Neural cell (in vitro differentiated cells): ENCODE measurements around the gene CABCOCO1.

Source experiments
- EP300 ChIP-seq: fragments of 450-650 bp; conservative IDR thresholded peaks from 2 replicates; pipeline ENCODE4 v1.6.1; 2014; ENCODE audit warnings: antibody characterized with exemption, mild to moderate bottlenecking, moderate library complexity; ENCODE audit not compliant: poor library complexity, severe bottlenecking
- TF ChIP-seq, protein P1 (sequence below): fragments of 450-650 bp; IDR thresholded peaks from 2 replicates; pipeline ENCODE4 v1.5.1; 2014; ENCODE audit warnings: antibody characterized with exemption, mild to moderate bottlenecking, moderate library complexity; ENCODE audit not compliant: poor library complexity, severe bottlenecking

DNA sequence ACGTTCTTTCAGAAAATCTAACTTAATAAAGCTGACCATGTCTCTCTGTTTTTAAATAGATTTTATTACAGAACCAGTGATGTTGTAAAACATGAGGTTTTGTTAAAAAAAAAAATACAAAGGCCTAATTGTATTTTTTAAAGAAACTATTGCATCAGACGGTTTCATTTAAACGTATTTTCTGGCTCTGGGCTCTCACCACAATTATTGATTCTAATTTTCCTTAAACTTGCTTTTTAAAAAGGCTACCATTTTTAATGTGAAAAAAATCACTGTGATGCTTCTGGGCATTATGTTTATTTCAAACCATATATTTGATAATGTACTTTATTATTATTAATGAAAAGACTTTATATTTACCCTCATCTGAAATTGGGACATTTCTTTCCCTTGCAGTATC lies 94.3 kb downstream of the CABCOCO1 start:
- TF ChIP-seq, protein P1, sequence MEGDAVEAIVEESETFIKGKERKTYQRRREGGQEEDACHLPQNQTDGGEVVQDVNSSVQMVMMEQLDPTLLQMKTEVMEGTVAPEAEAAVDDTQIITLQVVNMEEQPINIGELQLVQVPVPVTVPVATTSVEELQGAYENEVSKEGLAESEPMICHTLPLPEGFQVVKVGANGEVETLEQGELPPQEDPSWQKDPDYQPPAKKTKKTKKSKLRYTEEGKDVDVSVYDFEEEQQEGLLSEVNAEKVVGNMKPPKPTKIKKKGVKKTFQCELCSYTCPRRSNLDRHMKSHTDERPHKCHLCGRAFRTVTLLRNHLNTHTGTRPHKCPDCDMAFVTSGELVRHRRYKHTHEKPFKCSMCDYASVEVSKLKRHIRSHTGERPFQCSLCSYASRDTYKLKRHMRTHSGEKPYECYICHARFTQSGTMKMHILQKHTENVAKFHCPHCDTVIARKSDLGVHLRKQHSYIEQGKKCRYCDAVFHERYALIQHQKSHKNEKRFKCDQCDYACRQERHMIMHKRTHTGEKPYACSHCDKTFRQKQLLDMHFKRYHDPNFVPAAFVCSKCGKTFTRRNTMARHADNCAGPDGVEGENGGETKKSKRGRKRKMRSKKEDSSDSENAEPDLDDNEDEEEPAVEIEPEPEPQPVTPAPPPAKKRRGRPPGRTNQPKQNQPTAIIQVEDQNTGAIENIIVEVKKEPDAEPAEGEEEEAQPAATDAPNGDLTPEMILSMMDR = no peak
- TF ChIP-seq EP300 = no peak
